ENCODE results near the gene SMCO3. TPM values are rescaled to one million over a fixed set of nuclear protein-coding genes. Genes with fewer than 3 reads are reported as not detected.

SMCO3 gene
- total RNA-seq, 4 donors from 2014 or later: not detected

DNA sequence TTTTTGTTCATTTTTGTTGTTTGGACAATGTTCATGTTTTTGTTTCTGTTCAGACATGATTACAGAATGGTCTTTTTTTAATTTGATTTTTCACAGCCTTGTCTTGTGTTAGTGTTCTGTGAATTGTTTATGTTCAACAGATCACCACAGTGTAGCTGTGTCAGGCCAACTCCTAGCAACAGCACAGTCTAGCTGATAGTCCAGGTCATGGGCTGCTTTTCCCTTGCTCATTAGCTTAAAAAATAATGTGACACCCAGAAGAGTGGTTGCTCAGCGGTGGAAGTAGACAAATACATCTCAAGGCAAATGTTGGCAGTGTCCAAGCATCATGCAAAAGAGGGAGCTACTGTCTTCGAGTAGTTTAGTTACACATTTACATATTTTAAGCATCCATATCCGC, 33.1 kb downstream of the SMCO3 start:
- H3K4me1 ChIP-seq: no peaks in the 10 kb centered on the region
- no peak overlapping the region for H3K4me3 ChIP-seq
- no peak for DNase-seq
- TF ChIP-seq, protein P1, sequence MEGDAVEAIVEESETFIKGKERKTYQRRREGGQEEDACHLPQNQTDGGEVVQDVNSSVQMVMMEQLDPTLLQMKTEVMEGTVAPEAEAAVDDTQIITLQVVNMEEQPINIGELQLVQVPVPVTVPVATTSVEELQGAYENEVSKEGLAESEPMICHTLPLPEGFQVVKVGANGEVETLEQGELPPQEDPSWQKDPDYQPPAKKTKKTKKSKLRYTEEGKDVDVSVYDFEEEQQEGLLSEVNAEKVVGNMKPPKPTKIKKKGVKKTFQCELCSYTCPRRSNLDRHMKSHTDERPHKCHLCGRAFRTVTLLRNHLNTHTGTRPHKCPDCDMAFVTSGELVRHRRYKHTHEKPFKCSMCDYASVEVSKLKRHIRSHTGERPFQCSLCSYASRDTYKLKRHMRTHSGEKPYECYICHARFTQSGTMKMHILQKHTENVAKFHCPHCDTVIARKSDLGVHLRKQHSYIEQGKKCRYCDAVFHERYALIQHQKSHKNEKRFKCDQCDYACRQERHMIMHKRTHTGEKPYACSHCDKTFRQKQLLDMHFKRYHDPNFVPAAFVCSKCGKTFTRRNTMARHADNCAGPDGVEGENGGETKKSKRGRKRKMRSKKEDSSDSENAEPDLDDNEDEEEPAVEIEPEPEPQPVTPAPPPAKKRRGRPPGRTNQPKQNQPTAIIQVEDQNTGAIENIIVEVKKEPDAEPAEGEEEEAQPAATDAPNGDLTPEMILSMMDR (IDR thresholded peaks at IDR 0.05): no peak
- TF ChIP-seq POLR2A (IDR thresholded peaks at IDR 0.05): no peak
- H3K27me3 ChIP-seq: no peaks in the 10 kb centered on the region
- no peaks in the 10 kb centered on the region for H3K9me3 ChIP-seq
- peaks cover 0 to under 1% (median 0%) of the 10 kb centered on the region in 3 donors for H3K36me3 ChIP-seq
- H3K27ac ChIP-seq: no peak overlapping the region

DNA sequence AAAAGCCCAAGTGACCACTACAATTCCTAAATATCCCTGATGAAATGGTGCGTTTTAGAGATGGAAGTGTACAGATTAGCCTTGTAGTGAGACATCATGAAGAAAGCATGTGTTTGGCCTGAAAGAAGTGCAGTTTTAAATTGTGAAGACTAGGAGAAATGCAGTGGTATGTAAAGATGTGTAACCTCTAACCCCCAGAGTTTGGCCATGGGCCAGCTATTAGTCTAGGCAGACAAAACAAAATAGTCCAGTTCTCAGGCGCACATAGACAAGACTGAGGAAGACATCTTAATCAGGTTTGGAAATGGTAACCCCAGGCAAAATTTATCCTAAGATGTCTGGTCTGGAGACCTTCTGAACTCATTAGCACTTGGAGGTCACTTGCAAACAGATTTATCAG, 34.1 kb downstream of the SMCO3 start:
- TF ChIP-seq, protein P1 (IDR thresholded peaks at IDR 0.05): no peak
- TF ChIP-seq POLR2A (IDR thresholded peaks at IDR 0.05): no peak
- no peak for DNase-seq
- no peak overlapping the region for H3K27ac ChIP-seq

GRCh38 chr12:14777271-14777670, 36.7 kb downstream of the SMCO3 start:
- no peaks in the 10 kb centered on the region for H3K9me3 ChIP-seq
- DNase-seq: no peak
- H3K27ac ChIP-seq: no peak overlapping the region
- no peaks in the 10 kb centered on the region for H3K4me1 ChIP-seq
- no peak overlapping the region for H3K4me3 ChIP-seq
- no peaks in the 10 kb centered on the region for H3K36me3 ChIP-seq
- no peak for TF ChIP-seq POLR2A (IDR thresholded peaks at IDR 0.05)
- TF ChIP-seq, protein P1 (IDR thresholded peaks at IDR 0.05): no peak
- no peaks in the 10 kb centered on the region for H3K27me3 ChIP-seq

More for the DNA sequence above, 34.1 kb downstream of the SMCO3 start:
- H3K27me3 ChIP-seq: no peaks in the 10 kb centered on the region
- no peaks in the 10 kb centered on the region for H3K9me3 ChIP-seq
- H3K4me3 ChIP-seq: no peak overlapping the region
- H3K4me1 ChIP-seq: no peaks in the 10 kb centered on the region
- no peaks in the 10 kb centered on the region for H3K36me3 ChIP-seq

DNA sequence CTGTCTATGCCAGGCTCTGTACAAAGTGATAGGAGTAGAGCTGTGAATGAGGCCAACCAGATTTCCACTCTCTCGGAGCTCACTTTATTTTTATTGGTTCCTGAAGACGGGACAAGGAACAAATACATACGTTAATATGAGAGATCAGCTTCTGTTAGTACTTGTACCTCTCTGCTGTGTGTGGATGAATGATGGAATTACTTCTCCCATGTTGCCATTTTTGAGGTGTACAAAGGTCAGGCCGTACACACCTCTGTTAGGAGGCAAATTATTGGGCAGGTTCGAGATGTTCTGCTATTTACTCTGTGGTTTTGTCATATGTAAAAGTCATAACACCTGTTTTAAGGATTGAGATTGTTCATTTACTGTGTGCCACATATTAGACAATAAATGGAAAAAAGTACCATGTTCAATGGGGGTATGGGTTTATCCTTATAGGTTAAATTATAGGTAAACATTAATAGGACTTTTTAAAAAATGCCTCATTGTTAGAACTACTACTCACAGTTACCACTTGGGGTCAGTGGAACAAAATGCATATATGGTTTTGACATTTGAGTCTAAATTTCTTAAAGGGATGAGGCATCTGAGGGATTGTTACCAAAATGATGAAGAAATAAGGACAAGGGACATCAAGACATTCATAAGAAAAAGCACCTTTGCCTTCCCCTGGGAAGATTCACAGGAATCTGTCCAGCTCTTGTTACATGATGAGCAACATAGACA, 37.6 kb downstream of the SMCO3 start:
- peak overlapping the region in 3 of 4 donors; percentile 6 to 99 (median 94) for H3K27ac ChIP-seq
- no peaks in the 10 kb centered on the region for H3K36me3 ChIP-seq
- TF ChIP-seq, protein P1 (IDR thresholded peaks at IDR 0.05): peak in 3 of 6 experiments; percentile 6 to 20 (median 9)
- no peak for TF ChIP-seq POLR2A (IDR thresholded peaks at IDR 0.05)
- no peaks in the 10 kb centered on the region for H3K4me1 ChIP-seq
- peak overlapping the region in 2 of 4 donors; percentile 63 to 90 for H3K4me3 ChIP-seq
- no peaks in the 10 kb centered on the region for H3K27me3 ChIP-seq
- no peaks in the 10 kb centered on the region for H3K9me3 ChIP-seq
- no peak for DNase-seq

GRCh38 chr12:14775636-14775980, 38.4 kb downstream of the SMCO3 start:
- H3K4me1 ChIP-seq: no peaks in the 10 kb centered on the region
- no peaks in the 10 kb centered on the region for H3K27me3 ChIP-seq
- H3K27ac ChIP-seq: peak overlapping the region; percentile 88 to 99 (median 92)
- peak overlapping the region; percentile 63 to 90 (median 69) for H3K4me3 ChIP-seq
- no peak for TF ChIP-seq POLR2A (IDR thresholded peaks at IDR 0.05)
- TF ChIP-seq, protein P1 (IDR thresholded peaks at IDR 0.05): no peak
- no peak for DNase-seq
- H3K36me3 ChIP-seq: no peaks in the 10 kb centered on the region
- H3K9me3 ChIP-seq: no peaks in the 10 kb centered on the region

Data from Peyer's patch (tissue), 4 donors.